GM04503 (cell line): Measurements from ENCODE around the gene MME.
"Not testable (repeated sequence)": the region's sequence is repeated elsewhere in the genome, so short reads cannot be mapped to it uniquely, and the experiment has no call there.

Experiments
- DNase-seq: peaks from one replicate; pipeline ENCODE4 v3.0.0-alpha.2; 2012; ENCODE audit warnings: low read depth

Gene MME

DNA sequence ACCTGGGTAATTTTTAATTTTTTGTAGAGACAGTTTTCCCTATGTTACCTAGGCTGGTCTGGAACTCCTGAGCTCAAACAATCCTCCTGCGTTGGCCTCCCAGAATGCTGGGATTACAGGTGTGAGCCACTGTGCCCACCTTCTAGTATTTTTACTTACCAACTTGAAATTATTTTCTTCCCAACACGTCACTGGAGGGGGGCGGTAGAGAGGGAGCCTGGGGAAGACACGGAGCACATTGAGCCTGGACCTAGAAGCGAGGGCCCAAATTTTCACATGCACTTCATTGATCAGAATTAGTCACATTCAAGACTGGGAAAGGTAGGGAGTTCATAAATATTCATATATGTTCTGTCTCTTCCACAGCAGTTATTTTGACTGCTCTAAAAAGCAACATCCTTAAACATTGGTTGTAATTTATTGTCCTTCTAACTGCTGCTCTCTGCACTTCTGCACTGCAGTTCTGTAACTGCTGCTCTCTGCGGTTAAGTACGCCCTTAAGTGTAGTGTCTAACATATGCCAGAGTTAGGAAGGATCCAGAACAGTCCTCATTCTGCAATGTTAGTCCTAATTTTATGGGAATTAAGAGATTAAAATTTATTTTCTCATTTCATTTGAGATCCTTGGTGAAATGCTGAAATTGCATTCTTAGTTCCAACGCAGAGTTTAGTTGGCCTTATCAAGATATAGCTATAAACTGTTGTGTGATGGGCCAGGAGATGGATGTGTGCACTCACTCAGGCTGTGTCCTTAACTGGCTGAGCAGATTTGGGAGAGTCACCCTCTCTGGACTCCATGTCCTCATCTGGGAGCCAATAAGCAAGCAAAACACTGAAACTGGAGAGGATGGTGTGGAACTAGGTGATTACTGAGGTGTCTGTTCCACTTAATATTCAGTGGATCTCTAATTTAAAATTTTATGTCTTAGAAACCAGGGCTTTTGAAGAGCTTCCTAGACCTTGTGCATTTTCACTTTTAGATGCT is 115.1 kb downstream of the MME start:
- DNase-seq: no peak

GRCh38 chr3:155196131-155197021 is 116.3 kb downstream of the MME start:
- no peak for DNase-seq

DNA sequence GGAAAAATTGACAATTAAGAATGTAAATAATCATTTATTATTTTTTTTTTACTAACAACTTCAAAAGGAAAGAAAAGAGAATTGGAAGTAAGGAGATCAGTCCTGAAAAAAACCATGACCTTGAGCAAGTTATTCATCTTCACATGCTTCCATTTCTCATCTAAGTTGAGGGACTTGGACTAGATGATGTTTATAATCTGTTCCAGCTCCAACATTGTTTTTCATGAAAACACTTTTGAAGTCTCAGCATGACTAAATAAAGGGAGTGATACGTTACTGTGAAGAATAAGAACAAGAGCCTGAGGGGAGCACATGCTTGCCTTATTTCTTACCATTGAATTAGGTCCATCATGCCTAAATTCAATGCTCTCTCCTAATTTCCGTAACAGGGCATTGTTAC is 117.7 kb downstream of the MME start:
- no peak for DNase-seq

GRCh38 chr3:155202626-155203025 is 122.5 kb downstream of the MME start:
- DNase-seq: peak; percentile 64

DNA sequence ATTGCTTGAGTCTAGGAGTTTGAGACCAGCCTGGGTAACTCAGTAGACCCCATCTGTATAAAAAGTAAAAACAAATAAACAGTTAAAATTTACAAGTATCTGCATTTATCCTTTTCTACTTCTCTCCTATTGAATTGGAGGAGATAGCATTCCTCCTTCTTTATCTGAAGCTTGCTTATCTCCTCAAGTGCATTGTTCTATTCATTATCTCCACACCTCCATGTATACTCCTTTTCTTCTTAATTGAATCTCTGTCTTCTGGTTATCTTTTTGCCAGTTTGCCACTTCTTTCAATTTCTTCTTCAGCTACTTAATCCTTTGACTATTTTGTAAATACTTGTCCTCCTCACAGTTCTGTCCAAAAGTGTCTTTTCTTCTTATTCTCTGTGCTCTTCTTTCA is 124.7 kb downstream of the MME start:
- DNase-seq: no peak

- DNase-seq: no peak
Measured at GRCh38 chr3:155208183-155208800, 128.2 kb downstream of the MME start.

GRCh38 chr3:155210736-155211135 is 130.6 kb downstream of the MME start:
- DNase-seq: no peak

GRCh38 chr3:155211266-155211665 is 131.1 kb downstream of the MME start:
- DNase-seq: no peak

DNA sequence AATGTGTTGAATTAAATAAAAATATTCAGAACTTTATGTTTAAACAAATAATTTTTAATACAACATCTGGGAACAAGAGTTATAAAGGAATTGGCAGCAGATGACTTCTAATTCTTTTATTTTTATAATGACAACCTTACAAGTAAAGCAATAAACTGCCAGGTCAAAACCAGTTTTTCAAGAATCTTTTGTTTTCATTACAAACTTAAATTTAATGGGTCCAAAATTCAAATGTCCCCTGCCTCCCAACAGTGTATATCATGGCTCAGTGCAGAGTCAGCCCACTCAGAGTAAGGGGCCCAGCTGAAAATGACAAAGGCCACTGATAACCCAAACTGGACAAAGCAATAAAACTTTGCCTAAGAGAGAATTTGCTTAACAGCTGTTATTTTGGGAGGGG is 131.8 kb downstream of the MME start:
- DNase-seq: no peak

DNA sequence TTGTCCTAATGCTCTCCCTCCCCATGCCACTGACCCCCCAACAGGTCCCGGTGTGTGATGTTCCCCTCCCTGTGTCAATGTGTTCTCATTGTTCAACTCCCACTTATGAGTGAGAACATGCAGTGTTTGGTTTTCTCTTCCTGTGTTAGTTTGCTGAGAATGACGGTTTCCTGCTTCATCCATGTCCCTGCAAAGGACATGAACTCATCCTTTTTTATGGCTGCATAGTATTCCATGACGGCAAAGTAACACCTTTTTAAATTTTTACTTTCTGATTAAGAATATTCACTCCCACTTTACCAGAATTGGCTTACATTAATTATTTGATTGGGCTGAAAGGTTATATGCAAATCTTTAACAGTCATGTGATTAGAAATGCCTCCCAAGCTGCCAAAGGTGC is 135.9 kb downstream of the MME start:
- DNase-seq: not testable (repeated sequence)

GRCh38 chr3:155217591-155217990 is 137.5 kb downstream of the MME start:
- DNase-seq: no peak

GRCh38 chr3:155218462-155218861 is 138.3 kb downstream of the MME start:
- no peak for DNase-seq

GRCh38 chr3:155219106-155219505 is 139.0 kb downstream of the MME start:
- DNase-seq: no peak

DNA sequence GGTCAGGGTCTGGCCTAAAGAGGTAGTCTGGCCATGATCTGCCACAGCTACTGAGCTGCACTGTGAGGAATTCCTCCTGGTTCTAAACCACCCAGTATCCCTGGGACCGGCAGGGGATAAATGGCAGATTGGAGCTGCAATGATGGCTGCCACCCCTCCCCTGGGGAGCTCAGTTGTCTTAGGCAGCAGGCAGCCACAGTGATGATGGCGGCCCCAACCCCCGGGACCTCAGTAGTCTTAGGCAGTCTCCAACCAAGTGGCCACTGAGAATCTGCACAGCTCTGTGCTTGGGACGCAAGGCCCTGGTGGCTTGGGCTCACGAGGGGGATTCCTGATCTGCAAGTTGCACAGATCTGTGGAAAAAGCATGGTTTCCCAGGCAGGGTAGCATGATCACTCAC is 145.3 kb downstream of the MME start:
- no peak for DNase-seq

GRCh38 chr3:155227141-155227540 is 147.0 kb downstream of the MME start:
- no peak for DNase-seq

GRCh38 chr3:155228676-155229075 is 148.6 kb downstream of the MME start:
- DNase-seq: no peak

- no peak for DNase-seq
Measured at GRCh38 chr3:155229086-155229485, 149.0 kb downstream of the MME start.

GRCh38 chr3:155230382-155230781 is 150.3 kb downstream of the MME start:
- DNase-seq: peak; percentile 61

DNA sequence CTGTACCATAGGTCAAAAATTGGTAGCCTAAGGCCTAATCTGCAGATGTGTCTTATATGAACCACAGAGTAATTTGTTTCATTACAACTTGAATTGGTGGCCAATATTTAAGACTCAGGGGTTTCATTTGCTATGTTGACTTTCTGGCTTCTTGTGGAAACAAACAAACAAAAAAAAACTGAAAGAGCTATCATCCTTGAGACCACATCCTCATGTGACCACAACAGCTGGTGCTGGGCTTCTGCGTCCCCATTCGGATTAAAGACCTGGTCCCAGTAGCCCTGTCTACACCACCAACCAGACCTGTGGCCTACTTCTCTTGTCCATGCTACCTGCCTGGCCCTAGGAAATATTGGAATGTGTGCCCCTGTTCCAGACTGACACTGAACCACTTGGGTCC is 151.7 kb downstream of the MME start:
- DNase-seq: no peak

GRCh38 chr3:155232605-155233004 is 152.5 kb downstream of the MME start:
- peak; percentile 93 for DNase-seq

DNA sequence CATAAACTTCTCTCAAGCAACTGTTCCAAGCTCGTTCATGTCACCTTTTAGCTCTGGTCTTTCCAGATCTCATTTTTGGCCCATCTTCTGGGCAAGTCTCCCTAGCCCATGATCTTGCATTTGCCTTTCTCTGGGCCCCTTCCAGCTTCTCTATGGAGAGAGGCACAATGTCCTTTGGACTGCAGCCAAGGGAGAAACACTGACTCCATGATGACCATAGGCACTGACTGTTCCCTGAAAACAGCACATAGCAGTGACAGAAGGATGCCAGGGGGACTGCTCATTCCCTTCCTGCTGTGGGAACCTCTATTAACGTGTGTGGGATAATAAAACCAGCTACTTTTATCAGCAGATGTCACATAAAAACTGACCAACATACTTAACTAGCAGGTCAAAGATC is 153.1 kb downstream of the MME start:
- DNase-seq: peak; percentile 81
